ENCODE data around the gene USP17L12.
"Not testable (repeated sequence)": the region's sequence is repeated elsewhere in the genome, so short reads cannot be mapped to it uniquely, and the experiment has no call there.

DNA sequence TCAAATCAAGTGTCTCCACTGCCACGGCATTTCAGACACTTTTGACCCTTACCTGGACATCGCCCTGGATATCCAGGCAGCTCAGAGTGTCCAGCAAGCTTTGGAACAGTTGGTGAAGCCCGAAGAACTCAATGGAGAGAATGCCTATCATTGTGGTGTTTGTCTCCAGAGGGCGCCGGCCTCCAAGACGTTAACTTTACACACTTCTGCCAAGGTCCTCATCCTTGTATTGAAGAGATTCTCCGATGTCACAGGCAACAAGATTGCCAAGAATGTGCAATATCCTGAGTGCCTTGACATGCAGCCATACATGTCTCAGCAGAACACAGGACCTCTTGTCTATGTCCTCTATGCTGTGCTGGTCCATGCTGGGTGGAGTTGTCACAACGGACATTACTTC, 10.3 kb downstream of the USP17L12 start:
- TF ChIP-seq, protein P1, sequence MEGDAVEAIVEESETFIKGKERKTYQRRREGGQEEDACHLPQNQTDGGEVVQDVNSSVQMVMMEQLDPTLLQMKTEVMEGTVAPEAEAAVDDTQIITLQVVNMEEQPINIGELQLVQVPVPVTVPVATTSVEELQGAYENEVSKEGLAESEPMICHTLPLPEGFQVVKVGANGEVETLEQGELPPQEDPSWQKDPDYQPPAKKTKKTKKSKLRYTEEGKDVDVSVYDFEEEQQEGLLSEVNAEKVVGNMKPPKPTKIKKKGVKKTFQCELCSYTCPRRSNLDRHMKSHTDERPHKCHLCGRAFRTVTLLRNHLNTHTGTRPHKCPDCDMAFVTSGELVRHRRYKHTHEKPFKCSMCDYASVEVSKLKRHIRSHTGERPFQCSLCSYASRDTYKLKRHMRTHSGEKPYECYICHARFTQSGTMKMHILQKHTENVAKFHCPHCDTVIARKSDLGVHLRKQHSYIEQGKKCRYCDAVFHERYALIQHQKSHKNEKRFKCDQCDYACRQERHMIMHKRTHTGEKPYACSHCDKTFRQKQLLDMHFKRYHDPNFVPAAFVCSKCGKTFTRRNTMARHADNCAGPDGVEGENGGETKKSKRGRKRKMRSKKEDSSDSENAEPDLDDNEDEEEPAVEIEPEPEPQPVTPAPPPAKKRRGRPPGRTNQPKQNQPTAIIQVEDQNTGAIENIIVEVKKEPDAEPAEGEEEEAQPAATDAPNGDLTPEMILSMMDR (IDR thresholded peaks at IDR 0.05) = not testable (repeated sequence)
- not testable (repeated sequence) for TF ChIP-seq POLR2AphosphoS5 (IDR thresholded peaks at IDR 0.05; ENCODE audit: low read depth, low read length); TCF7L2 (IDR thresholded peaks at IDR 0.05; ENCODE audit: low read depth, low read length); SIN3A (IDR thresholded peaks at IDR 0.05; ENCODE audit: borderline replicate concordance, insufficient read depth, low read depth, low read length)
- TF ChIP-seq, protein P2, sequence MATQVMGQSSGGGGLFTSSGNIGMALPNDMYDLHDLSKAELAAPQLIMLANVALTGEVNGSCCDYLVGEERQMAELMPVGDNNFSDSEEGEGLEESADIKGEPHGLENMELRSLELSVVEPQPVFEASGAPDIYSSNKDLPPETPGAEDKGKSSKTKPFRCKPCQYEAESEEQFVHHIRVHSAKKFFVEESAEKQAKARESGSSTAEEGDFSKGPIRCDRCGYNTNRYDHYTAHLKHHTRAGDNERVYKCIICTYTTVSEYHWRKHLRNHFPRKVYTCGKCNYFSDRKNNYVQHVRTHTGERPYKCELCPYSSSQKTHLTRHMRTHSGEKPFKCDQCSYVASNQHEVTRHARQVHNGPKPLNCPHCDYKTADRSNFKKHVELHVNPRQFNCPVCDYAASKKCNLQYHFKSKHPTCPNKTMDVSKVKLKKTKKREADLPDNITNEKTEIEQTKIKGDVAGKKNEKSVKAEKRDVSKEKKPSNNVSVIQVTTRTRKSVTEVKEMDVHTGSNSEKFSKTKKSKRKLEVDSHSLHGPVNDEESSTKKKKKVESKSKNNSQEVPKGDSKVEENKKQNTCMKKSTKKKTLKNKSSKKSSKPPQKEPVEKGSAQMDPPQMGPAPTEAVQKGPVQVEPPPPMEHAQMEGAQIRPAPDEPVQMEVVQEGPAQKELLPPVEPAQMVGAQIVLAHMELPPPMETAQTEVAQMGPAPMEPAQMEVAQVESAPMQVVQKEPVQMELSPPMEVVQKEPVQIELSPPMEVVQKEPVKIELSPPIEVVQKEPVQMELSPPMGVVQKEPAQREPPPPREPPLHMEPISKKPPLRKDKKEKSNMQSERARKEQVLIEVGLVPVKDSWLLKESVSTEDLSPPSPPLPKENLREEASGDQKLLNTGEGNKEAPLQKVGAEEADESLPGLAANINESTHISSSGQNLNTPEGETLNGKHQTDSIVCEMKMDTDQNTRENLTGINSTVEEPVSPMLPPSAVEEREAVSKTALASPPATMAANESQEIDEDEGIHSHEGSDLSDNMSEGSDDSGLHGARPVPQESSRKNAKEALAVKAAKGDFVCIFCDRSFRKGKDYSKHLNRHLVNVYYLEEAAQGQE (IDR thresholded peaks at IDR 0.05; ENCODE audit: insufficient read depth in 1 of 2, low read depth in 2 of 2, low read length in 1 of 2) = not testable (repeated sequence)

All from Panc1 (cell line).